IMR-90 (cell line): ENCODE measurements around the gene TAB2. TPM values are rescaled to one million over a fixed set of nuclear protein-coding genes. Genes with fewer than 3 reads are reported as not detected.

Experiments used
- ATAC-seq: fragments of 200-7000 bp; cut with Tn5 transposase; 2 replicates; pipeline ENCODE4 v1.9.1; 2020; ENCODE audit warnings: low read depth, mild to moderate bottlenecking, moderate library complexity
- BruUV-seq: library from RNA; stranded (reverse); fragments of 400-500 nt; replicated peaks from 2 replicates; lab custom pipeline; 2021; lab: Mats Ljungman, UMichigan
- CTCF ChIA-PET: fragments of 300-600 bp; formaldehyde crosslinking; extraction: SDS; loops from one replicate; lab custom pipeline; 2021; ENCODE audit warnings: antibody characterized with exemption; lab: Yijun Ruan, JAX
- POLR2A ChIA-PET: fragments of 300-600 bp; sonication (Branson Sonifier 250); formaldehyde crosslinking; loops from one replicate; lab custom pipeline; 2022; ENCODE audit warnings: antibody characterized with exemption; ENCODE audit not compliant: unreplicated experiment; lab: Charles Lee
- DNase-seq: peaks from one replicate; pipeline ENCODE4 v3.0.0; 2013
- H2AFZ ChIP-seq: replicated peaks from 2 replicates; pipeline ENCODE3; 2013; ENCODE audit warnings: low read length, mild to moderate bottlenecking; ENCODE audit not compliant: poor library complexity
- H2AK5ac ChIP-seq: 2 replicates; pipeline ENCODE4 v1.6.1; 2013; ENCODE audit warnings: low read depth, low read length, inconsistent platforms
- H2AK9ac ChIP-seq: replicated peaks from 2 replicates; pipeline ENCODE3; 2013; ENCODE audit warnings: mild to moderate bottlenecking, low read depth, low read length, moderate library complexity; ENCODE audit not compliant: poor library complexity
- H2BK120ac ChIP-seq: 2 replicates; pipeline ENCODE4 v1.6.1; 2013; ENCODE audit warnings: low read depth, low read length, inconsistent platforms
- H2BK15ac ChIP-seq: 3 replicates; pipeline ENCODE4 v1.6.1; 2013; ENCODE audit warnings: low read depth, low read length, inconsistent platforms
- H2BK20ac ChIP-seq: 2 replicates; pipeline ENCODE4 v1.6.1; 2013; ENCODE audit warnings: low read depth, mild to moderate bottlenecking, inconsistent platforms, low read length, moderate library complexity
- H2BK5ac ChIP-seq: 2 replicates; pipeline ENCODE4 v1.6.1; 2013; ENCODE audit warnings: mild to moderate bottlenecking, low read depth, low read length, inconsistent platforms; ENCODE audit not compliant: poor library complexity, severe bottlenecking
- H3K14ac ChIP-seq: replicated peaks from 2 replicates; pipeline ENCODE4 v1.6.1; 2013; ENCODE audit warnings: low read depth, low read length, inconsistent platforms
- H3K18ac ChIP-seq: 2 replicates; pipeline ENCODE4 v1.6.1; 2013; ENCODE audit warnings: low read depth, low read length, control low read depth
- H3K23ac ChIP-seq: 2 replicates; pipeline ENCODE4 v1.6.1; 2013; ENCODE audit warnings: low read depth, low read length, inconsistent platforms
- H3K27ac ChIP-seq: 2 replicates; pipeline ENCODE4 v1.5.1; 2013; ENCODE audit warnings: mild to moderate bottlenecking, control low read depth, low read length; ENCODE audit not compliant: insufficient read depth
- H3K27me3 ChIP-seq: 2 replicates; pipeline ENCODE4 v1.6.1; 2013; ENCODE audit warnings: low read length; ENCODE audit not compliant: control insufficient read depth, insufficient read depth
- H3K36me3 ChIP-seq: 2 replicates; pipeline ENCODE4 v1.6.1; 2013; ENCODE audit warnings: low read length, mixed read lengths; ENCODE audit not compliant: control insufficient read depth, insufficient read depth
- H3K4ac ChIP-seq: 2 replicates; pipeline ENCODE4 v1.6.1; 2013; ENCODE audit warnings: low read depth, low read length, inconsistent platforms
- H3K4me1 ChIP-seq: 2 replicates; pipeline ENCODE4 v1.6.1; 2013; ENCODE audit warnings: low read length, mixed read lengths; ENCODE audit not compliant: control insufficient read depth, insufficient read depth
- H3K4me2 ChIP-seq: 2 replicates; pipeline ENCODE4 v1.6.1; 2013; ENCODE audit warnings: low read depth, mild to moderate bottlenecking, control low read depth, low read length, moderate library complexity
- H3K4me3 ChIP-seq: 2 replicates; pipeline ENCODE4 v1.5.1; 2013; ENCODE audit warnings: low read depth, mild to moderate bottlenecking, control low read depth, low read length, moderate library complexity; ENCODE audit not compliant: insufficient read depth
- H3K56ac ChIP-seq: 2 replicates; pipeline ENCODE4 v1.6.1; 2013; ENCODE audit warnings: low read length, inconsistent platforms; ENCODE audit not compliant: insufficient read depth; ENCODE audit errors: extremely low read depth
- H3K79me1 ChIP-seq, 2 experiments: 2 replicates each; pipeline ENCODE4 v1.6.1; 2013; ENCODE audit warnings: low read length in 2 of 2, inconsistent platforms in 1 of 2, low read depth in 1 of 2
- H3K9ac ChIP-seq: 2 replicates; pipeline ENCODE4 v1.6.1; 2013; ENCODE audit warnings: low read depth, low read length, control low read depth
- H3K9me1 ChIP-seq: 2 replicates; pipeline ENCODE4 v1.6.1; 2013; ENCODE audit warnings: low read length, inconsistent platforms; ENCODE audit not compliant: insufficient read depth
- H3K9me3 ChIP-seq: 2 replicates; pipeline ENCODE4 v1.6.1; 2013; ENCODE audit warnings: low read length; ENCODE audit not compliant: control insufficient read depth, insufficient read depth
- H4K20me1 ChIP-seq: 2 replicates; pipeline ENCODE4 v1.6.1; 2013; ENCODE audit warnings: low read length, inconsistent platforms; ENCODE audit not compliant: insufficient read depth
- H4K5ac ChIP-seq: 2 replicates; pipeline ENCODE4 v1.6.1; 2013; ENCODE audit warnings: mild to moderate bottlenecking, low read depth, low read length, control low read depth
- H4K8ac ChIP-seq, 2 experiments: 2 replicates each; pipeline ENCODE4 v1.6.1; 2013; ENCODE audit warnings: low read depth in 2 of 2, low read length in 2 of 2, control low read depth in 1 of 2, inconsistent platforms in 1 of 2
- H4K91ac ChIP-seq: 2 replicates; pipeline ENCODE4 v1.6.1; 2013; ENCODE audit warnings: low read depth, low read length, inconsistent platforms; ENCODE audit not compliant: insufficient read depth
- CHD1 ChIP-seq: IDR thresholded peaks from 2 replicates; pipeline ENCODE4 v1.6.1; 2012; ENCODE audit warnings: low read depth, low read length, improper control_type of control experiment
- POLR2A ChIP-seq: IDR thresholded peaks from 2 replicates; pipeline ENCODE4 v1.6.1; 2012; ENCODE audit warnings: mild to moderate bottlenecking, low read depth, low read length
- SMC3 ChIP-seq: fragments of 150-350 bp; IDR thresholded peaks from 2 replicates; pipeline ENCODE4 v1.6.1; 2016; ENCODE audit warnings: low read depth, mild to moderate bottlenecking, antibody characterized with exemption, low read length, moderate library complexity
- WGBS, 2 experiments: methylation state at CpG; one replicate each; pipeline versions ENCODE4 v1.1.5 to v1.1.7; 2013; ENCODE audit warnings: missing lambda C conversion rate in 2 of 2; ENCODE audit not compliant: insufficient read length in 1 of 2; ENCODE audit errors: extremely low coverage in 2 of 2; 5-methylcytosine and 5-hydroxymethylcytosine counted together
- dilution Hi-C: fragments of 300-500 bp; cut with HindIII; formaldehyde crosslinking; loops from one replicate; pipeline ENCODE4 v1.14.3; 2018; ENCODE audit warnings: low sequenced_read_pairs; ENCODE audit not compliant: unreplicated experiment
- in situ Hi-C: fragments of 300-500 bp; cut with MboI; formaldehyde crosslinking; loops from 3 replicates; pipeline ENCODE4 v1.14.3; 2019; ENCODE audit warnings: low sequenced_read_pairs, inconsistent platforms, mixed read lengths
- intact Hi-C: fragments of 100-400 bp; cut with micrococcal nuclease; formaldehyde crosslinking; loops from 2 replicates; pipeline ENCODE4 v1.10.0; 2022
- polyA plus RNA-seq, 3 experiments: library from polyadenylated mRNA; depleted of rRNA; stranded (reverse); fragments of >200 nt; gene quantifications; 2 replicates each; pipeline ENCODE4 v1.2.3, GENCODE V29; 2012; ENCODE audit warnings: low replicate concordance in 1 of 3
- total RNA-seq: library from RNA; depleted of rRNA; stranded (reverse); fragments of >200 nt; gene quantifications from 2 replicates; pipeline ENCODE4 v1.2.3, GENCODE V29; 2012
- TF ChIP-seq, protein P1 (sequence below): fragments of 150-350 bp; IDR thresholded peaks from 2 replicates; pipeline ENCODE4 v1.6.1; 2017; ENCODE audit warnings: mild to moderate bottlenecking, antibody characterized with exemption, low read length, low read depth

The TAB2 gene
- total and polyA plus RNA-seq, 2 of the 4 experiments (the other 2 are of a cell fraction): 20.8 to 25.3 TPM

DNA sequence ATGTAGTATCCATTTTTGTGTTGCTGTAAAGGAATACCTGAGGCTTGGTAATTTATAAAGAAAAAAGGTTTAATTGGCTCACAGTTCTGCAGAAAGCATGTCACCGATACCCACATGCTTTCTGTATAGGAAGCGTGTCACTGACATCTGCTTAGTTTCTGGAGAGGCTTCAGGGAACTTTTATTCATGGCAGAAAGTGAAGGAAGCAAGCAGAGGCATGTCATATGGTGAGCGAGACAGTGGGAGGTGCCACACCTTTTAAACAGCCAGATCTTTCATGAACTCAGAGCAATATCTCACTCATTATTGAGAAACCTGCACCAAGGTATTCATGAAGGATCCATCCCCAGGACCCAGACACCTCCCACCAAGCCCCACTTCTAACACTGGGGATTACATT, 86.0 kb downstream of the TAB2 start:
- WGBS, 2 experiments: no CpG with 5 or more reads among the region's 3 CpGs
- no peak for TF ChIP-seq POLR2A
- TF ChIP-seq SMC3: no peak
- TF ChIP-seq, protein P1, sequence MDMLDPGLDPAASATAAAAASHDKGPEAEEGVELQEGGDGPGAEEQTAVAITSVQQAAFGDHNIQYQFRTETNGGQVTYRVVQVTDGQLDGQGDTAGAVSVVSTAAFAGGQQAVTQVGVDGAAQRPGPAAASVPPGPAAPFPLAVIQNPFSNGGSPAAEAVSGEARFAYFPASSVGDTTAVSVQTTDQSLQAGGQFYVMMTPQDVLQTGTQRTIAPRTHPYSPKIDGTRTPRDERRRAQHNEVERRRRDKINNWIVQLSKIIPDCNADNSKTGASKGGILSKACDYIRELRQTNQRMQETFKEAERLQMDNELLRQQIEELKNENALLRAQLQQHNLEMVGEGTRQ: no peak
- TF ChIP-seq CHD1: no peak
- in situ Hi-C loops: no loop called here

More for the DNA sequence above, 86.0 kb downstream of the TAB2 start:
- Histone ChIP-seq H2BK5ac (no peak overlapping the region), H2BK120ac (no peak overlapping the region), H2AK9ac (no peak overlapping the region), H3K79me1 (peaks cover 3 to 6% of the 10 kb centered on the region in 2 experiments; a peak in 3 of 4 replicates), H2BK20ac (no peak overlapping the region), H2AK5ac (no peak overlapping the region), H3K18ac (no peak overlapping the region), H3K4ac (no peak overlapping the region), H3K4me2 (no peak overlapping the region), H2BK15ac (no peak overlapping the region), H3K14ac (no peak overlapping the region), H3K4me1 (no peaks in the 10 kb centered on the region), H3K27me3 (no peaks in the 10 kb centered on the region), H3K9ac (no peak overlapping the region), H2AFZ (no peak overlapping the region), H4K5ac (no peak overlapping the region), H4K20me1 (no peaks in the 10 kb centered on the region), H3K4me3 (no peak overlapping the region), H3K9me3 (no peaks in the 10 kb centered on the region), H4K8ac (no peak overlapping the region), H3K23ac (no peak overlapping the region), H3K36me3 (peaks cover 16% of the 10 kb centered on the region), H3K9me1 (peaks cover 5% of the 10 kb centered on the region; the same call in 1 of the 2 replicates), H3K56ac (no peak overlapping the region), H3K27ac (no peak overlapping the region), H4K91ac (no peak overlapping the region)
- ATAC-seq: no peak
- dilution Hi-C loops: no loop called here
- intact Hi-C loops: no loop called here
- POLR2A ChIA-PET: no interaction called here
- BruUV-seq: no TSS peak
- CTCF ChIA-PET: no interaction called here
- DNase-seq: no peak
